Endothelial cell of umbilical vein (primary cell): Measurements from ENCODE around the gene LRRTM3. TPM values are rescaled to one million over a fixed set of nuclear protein-coding genes. Genes with fewer than 3 reads are reported as not detected.

Experiments used
- BruUV-seq: library from RNA; stranded (reverse); fragments of 400-500 nt; replicated peaks from 2 replicates; lab custom pipeline; 2021; lab: Mats Ljungman, UMichigan
- CTCF ChIA-PET: fragments of 300-600, 350-600 bp; sonication (Branson Sonifier 250); formaldehyde crosslinking; loops from one replicate; lab custom pipeline; 2021; ENCODE audit warnings: antibody characterized with exemption, inconsistent platforms; lab: Charles Lee
- POLR2A ChIA-PET: fragments of 300-600, 350-600 bp; sonication (Branson Sonifier 250); formaldehyde crosslinking; loops from one replicate; lab custom pipeline; 2021; ENCODE audit warnings: antibody characterized with exemption, inconsistent platforms; lab: Charles Lee
- DNase-seq: peaks from one replicate; pipeline ENCODE4 v3.0.0-alpha.2; 2011; ENCODE audit warnings: low read depth, low spot score
- FAIRE-seq: peaks from 2 replicates; lab custom pipeline; 2011; peaks lifted over from hg19 to GRCh38; lab: Jason Lieb, UNC
- H2AFZ ChIP-seq: 2 replicates; pipeline ENCODE4 v1.6.0; 2012; ENCODE audit warnings: low read depth, low read length, control low read depth, inconsistent platforms
- H3K27ac ChIP-seq: 2 replicates; pipeline ENCODE4 v1.5.1; 2011; ENCODE audit warnings: low read depth, mild to moderate bottlenecking, control low read depth, low read length, moderate library complexity; ENCODE audit not compliant: insufficient read depth
- H3K27me3 ChIP-seq, 2 experiments: 2 replicates each; pipeline versions ENCODE4 v1.6.0 to v1.6.1; 2011; ENCODE audit warnings: low read length in 2 of 2, mixed read lengths in 1 of 2; ENCODE audit not compliant: control insufficient read depth in 2 of 2, insufficient read depth in 2 of 2
- H3K36me3 ChIP-seq, 2 experiments: 2 replicates in 1 of 2; 3 replicates in 1 of 2; pipeline ENCODE4 v1.5.1; 2011; ENCODE audit warnings: low read length in 2 of 2, mild to moderate bottlenecking in 1 of 2, moderate library complexity in 1 of 2; ENCODE audit not compliant: control insufficient read depth in 2 of 2, insufficient read depth in 2 of 2; ENCODE audit errors: extremely low read depth in 1 of 2
- H3K4me1 ChIP-seq: 3 replicates; pipeline ENCODE4 v1.5.1; 2011; ENCODE audit warnings: mild to moderate bottlenecking, low read length; ENCODE audit not compliant: control insufficient read depth, insufficient read depth; ENCODE audit errors: extremely low read depth
- H3K4me2 ChIP-seq: 2 replicates; pipeline ENCODE4 v1.6.1; 2011; ENCODE audit warnings: low read length, control low read depth, mixed read lengths; ENCODE audit not compliant: insufficient read depth
- H3K4me3 ChIP-seq, 3 experiments: fragments of 200-600 bp in 1 of 3; sonication (generic), shearing (Covaris generic) in 1 of 3; replicated peaks in 1 of 3; 2 replicates each; pipeline ENCODE4 v1.5.1; 2011 to 2016; ENCODE audit warnings: control low read depth in 3 of 3, low read length in 3 of 3, mild to moderate bottlenecking in 2 of 3, inconsistent platforms in 1 of 3, low read depth in 1 of 3, moderate library complexity in 1 of 3; ENCODE audit not compliant: insufficient read depth in 1 of 3
- H3K79me2 ChIP-seq: 2 replicates; pipeline ENCODE4 v1.6.0; 2012; ENCODE audit warnings: low read length, inconsistent platforms; ENCODE audit not compliant: control insufficient read depth, insufficient read depth
- H3K9ac ChIP-seq: replicated peaks from 2 replicates; pipeline ENCODE3; 2011; ENCODE audit warnings: low read length, control low read depth; ENCODE audit not compliant: insufficient read depth; ENCODE audit errors: extremely low read depth
- H3K9me1 ChIP-seq: replicated peaks from 3 replicates; pipeline ENCODE4 v1.6.0; 2011; ENCODE audit warnings: mild to moderate bottlenecking, low read length; ENCODE audit not compliant: control insufficient read depth, insufficient read depth; ENCODE audit errors: extremely low read depth
- H3K9me3 ChIP-seq: replicated peaks from 2 replicates; pipeline ENCODE4 v1.5.1; 2012; ENCODE audit warnings: low read length, inconsistent platforms; ENCODE audit not compliant: control insufficient read depth, insufficient read depth
- H4K20me1 ChIP-seq: replicated peaks from 2 replicates; pipeline ENCODE3; 2011; ENCODE audit warnings: mild to moderate bottlenecking, low read length; ENCODE audit not compliant: control insufficient read depth, insufficient read depth; ENCODE audit errors: extremely low read depth
- EZH2 ChIP-seq: IDR thresholded peaks from 2 replicates; pipeline ENCODE4 v1.6.1; 2012; ENCODE audit warnings: borderline replicate concordance, low read depth, mild to moderate bottlenecking, moderate library complexity, low read length, inconsistent platforms; ENCODE audit not compliant: severe bottlenecking
- FOS ChIP-seq: IDR thresholded peaks from 2 replicates; pipeline ENCODE4 v1.6.1; 2011; ENCODE audit warnings: mild to moderate bottlenecking, low read length, moderate library complexity, borderline replicate concordance; ENCODE audit not compliant: insufficient read depth
- GATA2 ChIP-seq: IDR thresholded peaks from 2 replicates; pipeline ENCODE4 v1.7.0; 2011; ENCODE audit warnings: low read depth, mild to moderate bottlenecking, moderate library complexity, mixed read lengths, low read length; ENCODE audit not compliant: insufficient read length, insufficient read depth
- JUN ChIP-seq: IDR thresholded peaks from 2 replicates; pipeline ENCODE4 v1.6.1; 2011; ENCODE audit warnings: borderline replicate concordance, low read depth; ENCODE audit not compliant: insufficient read length, insufficient read depth
- MYC ChIP-seq: IDR thresholded peaks from one replicate; pipeline ENCODE4 v1.6.1; 2011; ENCODE audit warnings: mild to moderate bottlenecking, low read depth, low read length
- POLR2A ChIP-seq: IDR thresholded peaks from 2 replicates; pipeline ENCODE4 v1.6.1; 2012; ENCODE audit warnings: low read depth, mild to moderate bottlenecking, control low read depth, low read length
- POLR2AphosphoS5 ChIP-seq: IDR thresholded peaks from 2 replicates; pipeline ENCODE4 v1.6.1; 2012; ENCODE audit warnings: low read depth, mild to moderate bottlenecking, control low read depth, low read length, moderate library complexity; ENCODE audit not compliant: insufficient read depth
- dilution Hi-C: fragments of 300-500 bp; cut with MboI; formaldehyde crosslinking; loops from one replicate; pipeline ENCODE4 v1.15.0; 2019; ENCODE audit warnings: low sequenced_read_pairs; ENCODE audit not compliant: extremely low pct_ligation_motif_present
- intact Hi-C: fragments of 100-400 bp; cut with micrococcal nuclease; formaldehyde crosslinking; loops from one replicate; pipeline ENCODE4 v1.10.0; 2022
- polyA plus RNA-seq, 4 experiments: library from polyadenylated mRNA; depleted of rRNA in 3 of 4; stranded (reverse) in 3 of 4; unstranded in 1 of 4; fragments of >200 nt; gene quantifications; 2 replicates each; pipeline versions ENCODE4 v1.2.1 to v1.2.3, GENCODE V29; 2011 to 2012; ENCODE audit warnings: missing spikeins in 1 of 4
- total RNA-seq: library from RNA; stranded (reverse); gene quantifications from 2 replicates; pipeline ENCODE4 v1.2.3, GENCODE V29; 2021
- TF ChIP-seq, protein P1 (sequence below): IDR thresholded peaks from 2 replicates; pipeline ENCODE4 v1.6.1; 2011; ENCODE audit not compliant: insufficient read depth, insufficient read length
- TF ChIP-seq, protein P2 (sequence below), 2 donors: IDR thresholded peaks; 1 replicate in 1 of 2; 2 replicates in 1 of 2; pipeline ENCODE4 v1.5.1; 2011; ENCODE audit warnings: low read length in 2 of 2, mild to moderate bottlenecking in 2 of 2, moderate library complexity in 2 of 2, control low read depth in 1 of 2, inconsistent platforms in 1 of 2, low read depth in 1 of 2; ENCODE audit not compliant: insufficient read depth in 1 of 2; ENCODE audit errors: extremely low read depth in 1 of 2

Gene LRRTM3
- total and polyA plus RNA-seq, 2 donors (not counting 3 experiments of a cell fraction or from before 2014, with no cell fraction given) = not detected

DNA sequence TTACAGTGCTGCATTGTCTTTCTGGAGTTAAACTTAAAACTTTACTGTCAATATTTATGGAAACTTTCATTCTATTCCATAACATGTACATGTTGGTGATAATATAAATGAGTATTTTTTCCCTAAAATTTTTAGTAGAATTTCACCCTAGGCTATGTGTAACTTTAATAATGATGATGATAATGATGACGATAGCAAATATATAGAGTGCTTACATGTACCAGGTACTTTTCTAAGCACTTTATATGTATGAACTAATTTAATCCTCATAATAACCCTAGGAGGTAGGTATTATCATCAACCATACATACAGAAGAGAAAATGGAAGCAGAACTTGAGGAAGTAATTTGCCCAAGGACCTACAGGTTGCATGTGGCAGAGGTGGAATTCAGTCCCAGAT is 85.6 kb downstream of the LRRTM3 start:
- Histone ChIP-seq H3K27ac (no peak overlapping the region), H3K27me3 (no peaks in the 10 kb centered on the region), H2AFZ (no peak overlapping the region), H3K36me3 (no peaks in the 10 kb centered on the region), H3K4me1 (no peaks in the 10 kb centered on the region), H3K79me2 (no peaks in the 10 kb centered on the region), H3K4me3 (no peak overlapping the region), H3K9me3 (no peaks in the 10 kb centered on the region), H3K9me1 (no peaks in the 10 kb centered on the region), H3K4me2 (no peak overlapping the region), H3K9ac (no peak overlapping the region), H4K20me1 (no peaks in the 10 kb centered on the region)
- ChIA-PET CTCF (no interaction called here), POLR2A (no interaction called here)
- dilution Hi-C loops = no loop called here
- FAIRE-seq (no peak), DNase-seq (no peak)
- TF ChIP-seq EZH2 (no peak), POLR2A (no peak), JUN (no peak), MYC (no peak), GATA2 (no peak), POLR2AphosphoS5 (no peak), FOS (no peak)
- TF ChIP-seq, protein P1, sequence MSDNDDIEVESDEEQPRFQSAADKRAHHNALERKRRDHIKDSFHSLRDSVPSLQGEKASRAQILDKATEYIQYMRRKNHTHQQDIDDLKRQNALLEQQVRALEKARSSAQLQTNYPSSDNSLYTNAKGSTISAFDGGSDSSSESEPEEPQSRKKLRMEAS = no peak
- TF ChIP-seq, protein P2, sequence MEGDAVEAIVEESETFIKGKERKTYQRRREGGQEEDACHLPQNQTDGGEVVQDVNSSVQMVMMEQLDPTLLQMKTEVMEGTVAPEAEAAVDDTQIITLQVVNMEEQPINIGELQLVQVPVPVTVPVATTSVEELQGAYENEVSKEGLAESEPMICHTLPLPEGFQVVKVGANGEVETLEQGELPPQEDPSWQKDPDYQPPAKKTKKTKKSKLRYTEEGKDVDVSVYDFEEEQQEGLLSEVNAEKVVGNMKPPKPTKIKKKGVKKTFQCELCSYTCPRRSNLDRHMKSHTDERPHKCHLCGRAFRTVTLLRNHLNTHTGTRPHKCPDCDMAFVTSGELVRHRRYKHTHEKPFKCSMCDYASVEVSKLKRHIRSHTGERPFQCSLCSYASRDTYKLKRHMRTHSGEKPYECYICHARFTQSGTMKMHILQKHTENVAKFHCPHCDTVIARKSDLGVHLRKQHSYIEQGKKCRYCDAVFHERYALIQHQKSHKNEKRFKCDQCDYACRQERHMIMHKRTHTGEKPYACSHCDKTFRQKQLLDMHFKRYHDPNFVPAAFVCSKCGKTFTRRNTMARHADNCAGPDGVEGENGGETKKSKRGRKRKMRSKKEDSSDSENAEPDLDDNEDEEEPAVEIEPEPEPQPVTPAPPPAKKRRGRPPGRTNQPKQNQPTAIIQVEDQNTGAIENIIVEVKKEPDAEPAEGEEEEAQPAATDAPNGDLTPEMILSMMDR (IDR thresholded peaks at IDR 0.05; ENCODE audit: extremely low read depth in 1 of 2, insufficient read depth in 1 of 2, low read depth in 1 of 2, low read length in 2 of 2) = no peak
- no TSS peak for BruUV-seq
- intact Hi-C loops = no loop called here
